PC-9 (cell line): Measurements from ENCODE around the gene KRT78.

Experiments
- EZH2 ChIP-seq: fragments of 200-600 bp; sonication (generic); IDR thresholded peaks from 2 replicates; pipeline ENCODE4 v1.8.0; 2017; ENCODE audit warnings: antibody characterized with exemption, low read depth
- TF ChIP-seq, protein P1 (sequence below): fragments of 200-600 bp; sonication (generic); conservative IDR thresholded peaks from 2 replicates; pipeline ENCODE4 v1.6.1; 2017; ENCODE audit warnings: mixed run types, antibody characterized with exemption, mild to moderate bottlenecking, moderate library complexity

DNA sequence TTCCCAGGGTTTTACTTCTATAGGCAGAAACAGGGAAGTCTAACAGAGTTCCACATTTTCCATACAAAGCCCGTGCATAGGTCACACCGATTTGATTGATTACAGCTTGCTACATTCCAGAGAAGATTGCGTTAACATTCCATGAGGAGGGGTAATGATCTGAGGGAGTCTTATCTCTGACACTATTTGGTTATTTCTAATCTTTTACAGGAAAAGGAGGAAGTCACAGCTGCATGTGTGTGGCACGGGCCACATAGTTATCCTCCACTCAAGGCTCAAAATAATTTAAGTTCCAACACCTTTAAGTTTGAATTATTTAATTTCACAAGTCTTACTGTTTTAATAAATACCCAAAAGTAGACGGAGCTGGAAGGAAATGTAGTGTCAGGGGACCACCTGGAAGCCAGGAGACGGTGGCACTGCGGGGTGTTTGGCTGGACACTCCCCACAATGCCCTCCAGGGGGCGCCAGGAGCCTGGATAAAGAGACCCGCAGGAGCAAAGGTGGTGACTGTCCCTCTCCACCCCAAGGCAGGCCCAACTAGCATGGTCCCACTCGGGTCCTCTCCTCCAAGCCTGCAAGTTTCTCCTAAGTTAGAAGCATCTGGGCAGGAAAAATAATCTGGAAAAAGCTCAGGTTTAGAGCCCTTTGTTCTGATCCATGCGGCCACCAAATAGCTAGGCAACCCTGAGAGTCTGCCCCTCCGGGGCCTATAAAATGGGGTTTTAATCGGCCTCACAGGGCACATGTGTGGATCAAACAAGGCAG, 35.9 kb upstream of the KRT78 start:
- TF ChIP-seq, protein P1, sequence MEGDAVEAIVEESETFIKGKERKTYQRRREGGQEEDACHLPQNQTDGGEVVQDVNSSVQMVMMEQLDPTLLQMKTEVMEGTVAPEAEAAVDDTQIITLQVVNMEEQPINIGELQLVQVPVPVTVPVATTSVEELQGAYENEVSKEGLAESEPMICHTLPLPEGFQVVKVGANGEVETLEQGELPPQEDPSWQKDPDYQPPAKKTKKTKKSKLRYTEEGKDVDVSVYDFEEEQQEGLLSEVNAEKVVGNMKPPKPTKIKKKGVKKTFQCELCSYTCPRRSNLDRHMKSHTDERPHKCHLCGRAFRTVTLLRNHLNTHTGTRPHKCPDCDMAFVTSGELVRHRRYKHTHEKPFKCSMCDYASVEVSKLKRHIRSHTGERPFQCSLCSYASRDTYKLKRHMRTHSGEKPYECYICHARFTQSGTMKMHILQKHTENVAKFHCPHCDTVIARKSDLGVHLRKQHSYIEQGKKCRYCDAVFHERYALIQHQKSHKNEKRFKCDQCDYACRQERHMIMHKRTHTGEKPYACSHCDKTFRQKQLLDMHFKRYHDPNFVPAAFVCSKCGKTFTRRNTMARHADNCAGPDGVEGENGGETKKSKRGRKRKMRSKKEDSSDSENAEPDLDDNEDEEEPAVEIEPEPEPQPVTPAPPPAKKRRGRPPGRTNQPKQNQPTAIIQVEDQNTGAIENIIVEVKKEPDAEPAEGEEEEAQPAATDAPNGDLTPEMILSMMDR = peak; percentile 97
- no peak for TF ChIP-seq EZH2
